Osteocyte (in vitro differentiated cells): ENCODE measurements around the gene RPS26. TPM values are rescaled to one million over a fixed set of nuclear protein-coding genes. Genes with fewer than 3 reads are reported as not detected.
"Not testable (repeated sequence)": the region's sequence is repeated elsewhere in the genome, so short reads cannot be mapped to it uniquely, and the experiment has no call there.

Source experiments
- DNase-seq: peaks from one replicate; pipeline ENCODE4 v3.0.0; 2021; ENCODE audit warnings: mixed read lengths; ENCODE audit not compliant: unreplicated experiment; ENCODE audit errors: extremely low spot score
- H3K27ac Mint-ChIP-seq: one replicate; pipeline ENCODE4 v1.8.0; 2021; ENCODE audit warnings: mild to moderate bottlenecking, mixed read lengths; ENCODE audit not compliant: unreplicated experiment
- H3K27me3 Mint-ChIP-seq: one replicate; pipeline ENCODE4 v1.8.0; 2021; ENCODE audit warnings: mixed read lengths; ENCODE audit not compliant: unreplicated experiment
- H3K36me3 Mint-ChIP-seq: one replicate; pipeline ENCODE4 v1.8.0; 2021; ENCODE audit warnings: mixed read lengths; ENCODE audit not compliant: unreplicated experiment
- H3K4me1 Mint-ChIP-seq: one replicate; pipeline ENCODE4 v1.8.0; 2021; ENCODE audit warnings: mixed read lengths; ENCODE audit not compliant: unreplicated experiment
- H3K4me3 Mint-ChIP-seq: one replicate; pipeline ENCODE4 v1.8.0; 2021; ENCODE audit warnings: mild to moderate bottlenecking, moderate library complexity, mixed read lengths; ENCODE audit not compliant: unreplicated experiment
- H3K9me3 Mint-ChIP-seq: one replicate; pipeline ENCODE4 v1.8.0; 2021; ENCODE audit warnings: mixed read lengths; ENCODE audit not compliant: unreplicated experiment
- total RNA-seq: library from RNA; stranded (reverse); gene quantifications from 2 replicates; pipeline ENCODE4 v1.2.1, GENCODE V29; 2021
- TF ChIP-seq, protein P1 (sequence below): fragments of 200-600 bp; sonication (generic); IDR thresholded peaks from 2 replicates; pipeline ENCODE4 v1.5.0; 2021; ENCODE audit warnings: antibody characterized with exemption, mild to moderate bottlenecking, moderate library complexity

RPS26 gene
- total RNA-seq, 1 donor from 2014 or later = 25.0 TPM

DNA sequence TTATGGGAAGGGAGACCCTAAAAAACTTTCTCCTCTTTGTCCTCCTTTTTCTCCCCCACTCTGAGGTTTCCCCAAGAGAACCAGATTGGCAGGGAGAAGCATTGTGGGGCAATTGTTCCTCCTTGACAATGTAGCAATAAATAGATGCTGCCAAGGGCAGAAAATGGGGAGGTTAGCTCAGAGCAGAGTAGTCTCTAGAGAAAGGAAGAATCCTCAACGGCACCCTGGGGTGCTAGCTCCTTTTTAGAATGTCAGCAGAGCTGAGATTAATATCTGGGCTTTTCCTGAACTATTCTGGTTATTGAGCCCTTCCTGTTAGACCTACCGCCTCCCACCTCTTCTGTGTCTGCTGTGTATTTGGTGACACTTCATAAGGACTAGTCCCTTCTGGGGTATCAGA, 4.6 kb upstream of the RPS26 start:
- Mint-ChIP-seq H3K36me3 (peaks cover 16% of the 10 kb centered on the region), H3K4me1 (peaks cover 12% of the 10 kb centered on the region), H3K27ac (no peak overlapping the region), H3K9me3 (no peaks in the 10 kb centered on the region), H3K27me3 (no peaks in the 10 kb centered on the region), H3K4me3 (no peak overlapping the region)
- TF ChIP-seq, protein P1, sequence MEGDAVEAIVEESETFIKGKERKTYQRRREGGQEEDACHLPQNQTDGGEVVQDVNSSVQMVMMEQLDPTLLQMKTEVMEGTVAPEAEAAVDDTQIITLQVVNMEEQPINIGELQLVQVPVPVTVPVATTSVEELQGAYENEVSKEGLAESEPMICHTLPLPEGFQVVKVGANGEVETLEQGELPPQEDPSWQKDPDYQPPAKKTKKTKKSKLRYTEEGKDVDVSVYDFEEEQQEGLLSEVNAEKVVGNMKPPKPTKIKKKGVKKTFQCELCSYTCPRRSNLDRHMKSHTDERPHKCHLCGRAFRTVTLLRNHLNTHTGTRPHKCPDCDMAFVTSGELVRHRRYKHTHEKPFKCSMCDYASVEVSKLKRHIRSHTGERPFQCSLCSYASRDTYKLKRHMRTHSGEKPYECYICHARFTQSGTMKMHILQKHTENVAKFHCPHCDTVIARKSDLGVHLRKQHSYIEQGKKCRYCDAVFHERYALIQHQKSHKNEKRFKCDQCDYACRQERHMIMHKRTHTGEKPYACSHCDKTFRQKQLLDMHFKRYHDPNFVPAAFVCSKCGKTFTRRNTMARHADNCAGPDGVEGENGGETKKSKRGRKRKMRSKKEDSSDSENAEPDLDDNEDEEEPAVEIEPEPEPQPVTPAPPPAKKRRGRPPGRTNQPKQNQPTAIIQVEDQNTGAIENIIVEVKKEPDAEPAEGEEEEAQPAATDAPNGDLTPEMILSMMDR = no peak
- no peak for DNase-seq

DNA sequence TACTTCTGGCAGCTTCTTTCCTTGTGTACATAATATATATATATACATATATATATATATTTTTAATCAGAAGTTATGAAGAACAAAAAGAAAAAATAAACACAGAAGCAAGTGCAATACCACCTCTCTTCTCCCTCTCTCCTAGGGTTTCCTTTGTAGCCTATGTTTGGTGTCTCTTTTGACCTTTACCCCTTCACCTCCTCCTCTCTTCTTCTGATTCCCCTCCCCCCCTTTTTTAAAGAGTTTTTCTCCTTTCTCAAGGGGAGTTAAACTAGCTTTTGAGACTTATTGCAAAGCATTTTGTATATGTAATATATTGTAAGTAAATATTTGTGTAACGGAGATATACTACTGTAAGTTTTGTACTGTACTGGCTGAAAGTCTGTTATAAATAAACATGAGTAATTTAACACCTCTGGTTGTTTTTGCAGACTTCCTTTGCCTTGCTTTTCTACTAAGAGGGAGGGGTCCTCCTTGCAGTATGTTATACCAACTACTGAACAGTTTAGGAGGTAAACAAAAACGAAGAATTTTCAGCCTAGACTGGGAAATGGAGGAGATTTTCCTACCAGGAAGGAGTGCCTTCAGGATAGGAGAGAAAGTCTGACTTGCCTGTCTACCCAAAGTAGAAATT, 3.6 kb upstream of the RPS26 start:
- Mint-ChIP-seq H3K9me3 (no peaks in the 10 kb centered on the region), H3K36me3 (peaks cover 11% of the 10 kb centered on the region), H3K27me3 (no peaks in the 10 kb centered on the region), H3K4me1 (peaks cover 19% of the 10 kb centered on the region), H3K27ac (peak overlapping the region; percentile 5), H3K4me3 (no peak overlapping the region)
- DNase-seq = no peak
- TF ChIP-seq, protein P1 = no peak

DNA sequence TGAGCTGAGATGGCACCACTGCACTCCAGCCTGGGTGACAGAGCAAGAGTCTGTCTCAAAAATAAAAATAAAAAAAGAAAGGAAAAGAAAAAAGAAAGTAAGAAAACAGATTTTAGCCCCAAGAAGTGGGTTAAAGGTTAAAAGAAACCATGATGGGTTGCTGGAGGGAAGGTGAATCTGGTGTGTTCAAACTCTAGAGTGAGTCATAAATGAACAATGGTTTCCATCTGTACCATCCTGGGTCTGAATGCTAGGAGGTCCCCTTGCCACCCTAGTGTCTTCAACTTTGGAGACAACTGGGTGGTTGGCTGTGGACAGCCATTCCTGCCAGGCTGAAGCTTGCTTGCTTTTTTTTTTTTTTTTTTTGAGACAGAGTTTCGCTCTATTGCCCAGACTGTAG, 1.6 kb upstream of the RPS26 start:
- Mint-ChIP-seq H3K27ac (no peak overlapping the region), H3K4me1 (peaks cover 24% of the 10 kb centered on the region), H3K9me3 (no peaks in the 10 kb centered on the region), H3K27me3 (no peaks in the 10 kb centered on the region), H3K36me3 (peaks cover 20% of the 10 kb centered on the region), H3K4me3 (no peak overlapping the region)
- TF ChIP-seq, protein P1 = no peak
- no peak for DNase-seq

DNA sequence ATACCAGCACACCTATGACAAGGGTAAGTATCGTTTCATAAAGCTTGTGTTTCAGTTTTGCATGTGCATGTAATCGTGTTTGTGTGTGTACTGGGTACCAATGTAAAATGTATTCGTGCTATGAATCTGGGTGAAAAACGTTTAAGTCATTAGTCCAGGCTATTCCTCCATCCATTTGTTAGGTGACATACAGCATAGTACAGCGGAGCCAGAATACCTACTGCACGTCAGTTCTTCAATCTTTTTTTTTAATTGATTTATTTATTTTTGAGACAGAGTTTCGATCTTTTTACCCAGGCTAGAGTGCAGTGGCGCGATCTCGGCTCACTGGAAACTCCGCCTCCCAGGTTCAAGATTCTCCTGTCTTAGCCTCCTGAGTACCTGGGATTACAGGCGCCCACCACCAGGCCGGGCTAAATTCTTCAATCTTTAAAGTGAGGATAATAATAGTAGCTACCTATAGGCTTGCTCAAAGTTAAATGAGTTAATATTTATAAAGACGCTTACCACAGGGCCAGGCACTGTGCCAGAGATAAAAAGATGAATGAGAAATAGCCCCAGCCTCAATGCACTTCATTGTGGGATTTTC, 661 bp upstream of the RPS26 start:
- peak overlapping the region; percentile 70 for H3K4me3 Mint-ChIP-seq
- H3K27me3 Mint-ChIP-seq = no peaks in the 10 kb centered on the region
- TF ChIP-seq, protein P1 = no peak
- H3K36me3 Mint-ChIP-seq = peaks cover 15% of the 10 kb centered on the region
- DNase-seq = no peak
- H3K9me3 Mint-ChIP-seq = no peaks in the 10 kb centered on the region
- peak overlapping the region; percentile 87 for H3K27ac Mint-ChIP-seq
- H3K4me1 Mint-ChIP-seq = peaks cover 24% of the 10 kb centered on the region

DNA sequence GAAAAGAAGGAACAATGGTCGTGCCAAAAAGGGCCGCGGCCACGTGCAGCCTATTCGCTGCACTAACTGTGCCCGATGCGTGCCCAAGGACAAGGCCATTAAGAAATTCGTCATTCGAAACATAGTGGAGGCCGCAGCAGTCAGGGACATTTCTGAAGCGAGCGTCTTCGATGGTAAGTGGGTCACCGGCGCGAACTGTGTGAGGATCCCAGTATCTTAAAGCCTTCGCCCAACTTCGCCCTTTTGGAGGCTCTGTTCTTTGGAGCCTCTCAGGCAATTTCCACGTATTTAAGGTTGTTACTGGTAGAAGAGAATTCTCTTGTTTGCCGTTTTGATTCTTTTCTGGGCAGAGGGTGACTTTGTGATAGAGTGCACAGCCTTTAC, 704 bp downstream of the RPS26 start:
- not testable (repeated sequence) for H3K9me3 Mint-ChIP-seq, H3K27me3 Mint-ChIP-seq, DNase-seq
- Mint-ChIP-seq H3K4me3 (peak overlapping the region; percentile 97), H3K36me3 (peaks cover 15% of the 10 kb centered on the region), H3K27ac (peak overlapping the region; percentile 98), H3K4me1 (peaks cover 26% of the 10 kb centered on the region)
